Keratinocyte (primary cell): ENCODE measurements around the gene NFATC2. TPM values are rescaled to one million over a fixed set of nuclear protein-coding genes. Genes with fewer than 3 reads are reported as not detected.

Source experiments
- DNase-seq: peaks from one replicate; pipeline ENCODE4 v3.0.0-alpha.2; 2011; ENCODE audit warnings: low read depth, missing footprints, low spot score
- FAIRE-seq: peaks from 2 replicates; lab custom pipeline; 2011; peaks lifted over from hg19 to GRCh38; lab: Jason Lieb, UNC
- H2AFZ ChIP-seq: 2 replicates; pipeline ENCODE4 v1.6.0; 2012; ENCODE audit warnings: low read length, control low read depth, inconsistent platforms; ENCODE audit not compliant: control insufficient read depth
- H3K27ac ChIP-seq: 2 replicates; pipeline ENCODE4 v1.5.1; 2011; ENCODE audit warnings: low read length; ENCODE audit not compliant: control insufficient read depth, insufficient read depth
- H3K27me3 ChIP-seq: 3 replicates; pipeline ENCODE4 v1.6.0; 2011; ENCODE audit warnings: low read length; ENCODE audit not compliant: control insufficient read depth, insufficient read depth; ENCODE audit errors: extremely low read depth
- H3K36me3 ChIP-seq, 2 experiments: 2 replicates in 1 of 2; 3 replicates in 1 of 2; pipeline ENCODE4 v1.5.1; 2011; ENCODE audit warnings: low read length in 2 of 2, mild to moderate bottlenecking in 1 of 2; ENCODE audit not compliant: control insufficient read depth in 2 of 2, insufficient read depth in 2 of 2; ENCODE audit errors: extremely low read depth in 1 of 2
- H3K4me1 ChIP-seq: 3 replicates; pipeline ENCODE4 v1.5.1; 2011; ENCODE audit warnings: low read length; ENCODE audit not compliant: control insufficient read depth, insufficient read depth; ENCODE audit errors: extremely low read depth
- H3K4me2 ChIP-seq: 3 replicates; pipeline ENCODE4 v1.6.0; 2011; ENCODE audit warnings: low read depth, low read length; ENCODE audit not compliant: control insufficient read depth, insufficient read depth; ENCODE audit errors: extremely low read depth
- H3K4me3 ChIP-seq, 3 experiments: fragments of 200-600 bp in 1 of 3; sonication (generic) in 1 of 3; 2 replicates in 2 of 3; 3 replicates in 1 of 3; pipeline ENCODE4 v1.5.1; 2011 to 2016; ENCODE audit warnings: low read length in 3 of 3, mild to moderate bottlenecking in 3 of 3, control low read depth in 2 of 3, inconsistent platforms in 1 of 3, low read depth in 1 of 3, mixed read lengths in 1 of 3, mixed run types in 1 of 3, moderate library complexity in 1 of 3; ENCODE audit not compliant: control insufficient read depth in 2 of 3, insufficient read depth in 2 of 3; ENCODE audit errors: extremely low read depth in 1 of 3
- H3K79me2 ChIP-seq: 2 replicates; pipeline ENCODE4 v1.6.0; 2012; ENCODE audit warnings: low read length; ENCODE audit not compliant: control insufficient read depth, insufficient read depth
- H3K9ac ChIP-seq: 3 replicates; pipeline ENCODE4 v1.6.0; 2011; ENCODE audit warnings: low read length; ENCODE audit not compliant: control insufficient read depth, insufficient read depth; ENCODE audit errors: extremely low read depth
- H3K9me1 ChIP-seq: 3 replicates; pipeline ENCODE4 v1.6.0; 2011; ENCODE audit warnings: low read length; ENCODE audit not compliant: control insufficient read depth, insufficient read depth; ENCODE audit errors: extremely low read depth
- H3K9me3 ChIP-seq: 2 replicates; pipeline ENCODE4 v1.5.1; 2012; ENCODE audit warnings: low read depth, low read length; ENCODE audit not compliant: control insufficient read depth
- H4K20me1 ChIP-seq: 3 replicates; pipeline ENCODE4 v1.6.0; 2011; ENCODE audit warnings: low read length; ENCODE audit not compliant: control insufficient read depth, insufficient read depth; ENCODE audit errors: extremely low read depth
- EZH2 ChIP-seq: IDR thresholded peaks from one replicate; pipeline ENCODE4 v1.6.1; 2012; ENCODE audit warnings: inconsistent platforms, mild to moderate bottlenecking, low read length, moderate library complexity
- dilution Hi-C: fragments of 300-500 bp; cut with MboI; formaldehyde crosslinking; loops from one replicate; pipeline ENCODE4 v1.7.0; 2020; ENCODE audit warnings: low sequenced_read_pairs; ENCODE audit not compliant: extremely low pct_ligation_motif_present
- polyA plus RNA-seq, 5 experiments: library from polyadenylated mRNA; depleted of rRNA in 3 of 5; stranded (reverse) in 3 of 5; stranded (forward) in 1 of 5; unstranded in 1 of 5; fragments of >200 nt; gene quantifications; 1 replicate in 1 of 5; 2 replicates in 3 of 5; 3 replicates in 1 of 5; pipeline versions ENCODE4 v1.2.1 to v1.2.3, GENCODE V29; 2011 to 2012; ENCODE audit warnings: missing spikeins in 2 of 5, low read depth in 1 of 5, low replicate concordance in 1 of 5
- TF ChIP-seq, protein P1 (sequence below), 3 experiments: IDR thresholded peaks in 1 of 3; conservative IDR thresholded peaks in 1 of 3; optimal IDR thresholded peaks in 1 of 3; 2 replicates in 2 of 3; 3 replicates in 1 of 3; pipeline versions ENCODE3 to v1.5.1; 2011; ENCODE audit warnings: low read length in 3 of 3, mild to moderate bottlenecking in 3 of 3, moderate library complexity in 2 of 3, control low read depth in 1 of 3, inconsistent platforms in 1 of 3; ENCODE audit not compliant: insufficient read depth in 2 of 3; ENCODE audit errors: extremely low read depth in 1 of 3

Gene NFATC2
- polyA plus RNA-seq, 1 donor (not counting 4 experiments of a cell fraction or from before 2014, with no cell fraction given), result 0.05 TPM

DNA sequence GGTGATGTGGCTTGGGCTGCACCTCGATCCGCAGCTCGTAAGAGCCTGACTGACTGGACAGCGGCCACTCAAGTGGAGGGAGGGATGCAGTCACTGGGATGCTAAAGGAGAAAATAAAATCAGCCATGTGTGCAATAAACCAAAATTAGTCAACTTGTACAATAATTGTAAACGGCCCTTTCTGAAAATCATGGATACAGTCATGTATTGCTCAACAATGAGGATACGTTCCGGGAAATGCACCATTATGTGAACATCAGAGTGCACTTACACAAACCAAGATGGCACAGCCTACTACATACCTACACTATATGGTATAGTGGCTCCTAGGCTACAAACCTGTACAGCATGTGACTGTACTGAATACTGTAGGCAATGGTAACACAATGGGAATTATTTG is 25.7 kb downstream of the NFATC2 start:
- no peak overlapping the region for H3K4me3 ChIP-seq
- TF ChIP-seq, protein P1, sequence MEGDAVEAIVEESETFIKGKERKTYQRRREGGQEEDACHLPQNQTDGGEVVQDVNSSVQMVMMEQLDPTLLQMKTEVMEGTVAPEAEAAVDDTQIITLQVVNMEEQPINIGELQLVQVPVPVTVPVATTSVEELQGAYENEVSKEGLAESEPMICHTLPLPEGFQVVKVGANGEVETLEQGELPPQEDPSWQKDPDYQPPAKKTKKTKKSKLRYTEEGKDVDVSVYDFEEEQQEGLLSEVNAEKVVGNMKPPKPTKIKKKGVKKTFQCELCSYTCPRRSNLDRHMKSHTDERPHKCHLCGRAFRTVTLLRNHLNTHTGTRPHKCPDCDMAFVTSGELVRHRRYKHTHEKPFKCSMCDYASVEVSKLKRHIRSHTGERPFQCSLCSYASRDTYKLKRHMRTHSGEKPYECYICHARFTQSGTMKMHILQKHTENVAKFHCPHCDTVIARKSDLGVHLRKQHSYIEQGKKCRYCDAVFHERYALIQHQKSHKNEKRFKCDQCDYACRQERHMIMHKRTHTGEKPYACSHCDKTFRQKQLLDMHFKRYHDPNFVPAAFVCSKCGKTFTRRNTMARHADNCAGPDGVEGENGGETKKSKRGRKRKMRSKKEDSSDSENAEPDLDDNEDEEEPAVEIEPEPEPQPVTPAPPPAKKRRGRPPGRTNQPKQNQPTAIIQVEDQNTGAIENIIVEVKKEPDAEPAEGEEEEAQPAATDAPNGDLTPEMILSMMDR (optimal IDR thresholded peaks at IDR 0.05 in 1 of 3, IDR thresholded peaks at IDR 0.05 in 1 of 3, conservative IDR thresholded peaks at IDR 0.05 in 1 of 3; ENCODE audit: extremely low read depth in 1 of 3, insufficient read depth in 2 of 3, low read length in 3 of 3), result no peak
- no peak for TF ChIP-seq EZH2
- FAIRE-seq, result no peak

GRCh38 chr20:51514836-51515235 is 27.7 kb downstream of the NFATC2 start:
- Histone ChIP-seq H3K9ac (no peak overlapping the region), H3K36me3 (no peaks in the 10 kb centered on the region), H3K9me1 (no peaks in the 10 kb centered on the region), H4K20me1 (no peaks in the 10 kb centered on the region), H2AFZ (no peak overlapping the region), H3K27ac (no peak overlapping the region), H3K4me3 (no peak overlapping the region), H3K4me2 (no peak overlapping the region), H3K27me3 (peaks cover 14% of the 10 kb centered on the region), H3K4me1 (peaks cover 3% of the 10 kb centered on the region), H3K79me2 (no peaks in the 10 kb centered on the region), H3K9me3 (no peaks in the 10 kb centered on the region)
- TF ChIP-seq, protein P1 (optimal IDR thresholded peaks at IDR 0.05 in 1 of 3, IDR thresholded peaks at IDR 0.05 in 1 of 3, conservative IDR thresholded peaks at IDR 0.05 in 1 of 3; ENCODE audit: extremely low read depth in 1 of 3, insufficient read depth in 2 of 3, low read length in 3 of 3), result no peak
- TF ChIP-seq EZH2, result no peak
- dilution Hi-C loops, result no loop called here
- DNase-seq (no peak), FAIRE-seq (no peak)

More for the DNA sequence above, 25.7 kb downstream of the NFATC2 start:
- dilution Hi-C loops, result no loop called here
- Histone ChIP-seq H3K4me1 (no peaks in the 10 kb centered on the region), H2AFZ (no peak overlapping the region), H3K79me2 (no peaks in the 10 kb centered on the region), H3K9me3 (no peaks in the 10 kb centered on the region), H3K36me3 (no peaks in the 10 kb centered on the region), H3K9me1 (no peaks in the 10 kb centered on the region), H3K27me3 (peaks cover 12% of the 10 kb centered on the region), H3K9ac (no peak overlapping the region), H3K4me2 (no peak overlapping the region), H4K20me1 (no peaks in the 10 kb centered on the region), H3K27ac (no peak overlapping the region)
- no peak for DNase-seq
